ENCODE data around the gene MIER2. TPM values are rescaled to one million over a fixed set of nuclear protein-coding genes. Genes with fewer than 3 reads are reported as not detected.

The MIER2 gene
- total and polyA plus RNA-seq, 2 donors (not counting 1 experiment from before 2014, with no cell fraction given), result 10.5 to 19.7 TPM

- Histone ChIP-seq H3K4me2 (replicated peaks; ENCODE audit: low read depth, low read length, poor library complexity, severe bottlenecking) (peak overlapping the region; percentile 58), H2AFZ (ENCODE audit: insufficient read depth, low read depth, low read length, poor library complexity, severe bottlenecking) (peak overlapping the region; percentile 46), H3K27me3 (replicated peaks in 1 of 4; ENCODE audit: control extremely low read depth in 1 of 4, control insufficient read depth in 3 of 4, insufficient read depth in 4 of 4, low read length in 3 of 4) (peaks cover 0 to 46% (median 25%) of the 10 kb centered on the region in 4 experiments), H3K4me3 (ENCODE audit: control extremely low read depth in 1 of 5, extremely low read depth in 1 of 5, insufficient read depth in 1 of 5, low read depth in 2 of 5, low read length in 4 of 5) (no peak overlapping the region), H3K36me3 (replicated peaks in 1 of 2; ENCODE audit: control extremely low read depth in 1 of 2, control insufficient read depth in 1 of 2, extremely low read depth in 1 of 2, insufficient read depth in 2 of 2, low read length in 1 of 2) (no peaks in the 10 kb centered on the region), H4K20me1 (ENCODE audit: control insufficient read depth, insufficient read depth, low read length, poor library complexity, severe bottlenecking) (no peaks in the 10 kb centered on the region), H3K9ac (ENCODE audit: low read length) (no peak overlapping the region), H3K4me1 (ENCODE audit: control insufficient read depth in 2 of 2, insufficient read depth in 2 of 2, low read length in 2 of 2) (peaks cover 10 to 20% of the 10 kb centered on the region in 2 donors), H3K9me3 (ENCODE audit: control extremely low read depth in 1 of 3, control insufficient read depth in 2 of 3, insufficient read depth in 1 of 3, low read length in 2 of 3) (peaks cover 0 to 20% (median 0%) of the 10 kb centered on the region in 3 donors), H3K27ac (ENCODE audit: low read length in 2 of 2) (no peak overlapping the region), H3K79me2 (ENCODE audit: control insufficient read depth, insufficient read depth, low read length) (no peaks in the 10 kb centered on the region)
- peak; percentile 52 for DNase-seq
- ChIA-PET CTCF (interaction anchor here (0.5 to 2.2 kb wide), 3 partner anchors 211 to 383 kb away, joined by 3 to 7 read pairs (median 3); no protein-coding TSS in a partner anchor), POLR2A (no interaction called here)
- ATAC-seq (ENCODE audit: low read depth), result peak; percentile 63
- peaks cover 10% of the 10 kb centered on the region for H3K4me1 Mint-ChIP-seq
- TF ChIP-seq, protein P1, sequence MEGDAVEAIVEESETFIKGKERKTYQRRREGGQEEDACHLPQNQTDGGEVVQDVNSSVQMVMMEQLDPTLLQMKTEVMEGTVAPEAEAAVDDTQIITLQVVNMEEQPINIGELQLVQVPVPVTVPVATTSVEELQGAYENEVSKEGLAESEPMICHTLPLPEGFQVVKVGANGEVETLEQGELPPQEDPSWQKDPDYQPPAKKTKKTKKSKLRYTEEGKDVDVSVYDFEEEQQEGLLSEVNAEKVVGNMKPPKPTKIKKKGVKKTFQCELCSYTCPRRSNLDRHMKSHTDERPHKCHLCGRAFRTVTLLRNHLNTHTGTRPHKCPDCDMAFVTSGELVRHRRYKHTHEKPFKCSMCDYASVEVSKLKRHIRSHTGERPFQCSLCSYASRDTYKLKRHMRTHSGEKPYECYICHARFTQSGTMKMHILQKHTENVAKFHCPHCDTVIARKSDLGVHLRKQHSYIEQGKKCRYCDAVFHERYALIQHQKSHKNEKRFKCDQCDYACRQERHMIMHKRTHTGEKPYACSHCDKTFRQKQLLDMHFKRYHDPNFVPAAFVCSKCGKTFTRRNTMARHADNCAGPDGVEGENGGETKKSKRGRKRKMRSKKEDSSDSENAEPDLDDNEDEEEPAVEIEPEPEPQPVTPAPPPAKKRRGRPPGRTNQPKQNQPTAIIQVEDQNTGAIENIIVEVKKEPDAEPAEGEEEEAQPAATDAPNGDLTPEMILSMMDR (IDR thresholded peaks at IDR 0.05), result peak; percentile 79
- TF ChIP-seq EZH2 (IDR thresholded peaks at IDR 0.05; ENCODE audit: borderline replicate concordance, insufficient read depth, low read depth, low read length, poor library complexity, severe bottlenecking), result no peak
- no peaks in the 10 kb centered on the region for H3K9me3 Mint-ChIP-seq (ENCODE audit: insufficient read depth)
- H3K27me3 Mint-ChIP-seq, result peaks cover 38% of the 10 kb centered on the region
- H3K4me3 Mint-ChIP-seq, result peak overlapping the region; percentile 41
- intact Hi-C loops (cut with micrococcal nuclease), result no loop called here
- 18% methylated on average over 35 of the region's 38 CpGs for WGBS (ENCODE audit: insufficient coverage)
- H3K27ac Mint-ChIP-seq, result no peak overlapping the region
Observed at GRCh38 chr19:294946-295686, 49.5 kb downstream of the MIER2 start.

- Mint-ChIP-seq H3K27ac (no peak overlapping the region), H3K4me3 (peak overlapping the region; percentile 41), H3K27me3 (peaks cover 40% of the 10 kb centered on the region), H3K4me1 (peaks cover 12% of the 10 kb centered on the region), H3K9me3 (ENCODE audit: insufficient read depth) (no peaks in the 10 kb centered on the region)
- Histone ChIP-seq H3K9ac (ENCODE audit: low read length) (no peak overlapping the region), H3K4me1 (ENCODE audit: control insufficient read depth in 2 of 2, insufficient read depth in 2 of 2, low read length in 2 of 2) (peaks cover 11 to 22% of the 10 kb centered on the region in 2 donors), H2AFZ (ENCODE audit: insufficient read depth, low read depth, low read length, poor library complexity, severe bottlenecking) (peak overlapping the region; percentile 46), H3K36me3 (replicated peaks in 1 of 2; ENCODE audit: control extremely low read depth in 1 of 2, control insufficient read depth in 1 of 2, extremely low read depth in 1 of 2, insufficient read depth in 2 of 2, low read length in 1 of 2) (no peaks in the 10 kb centered on the region), H3K4me3 (ENCODE audit: control extremely low read depth in 1 of 5, extremely low read depth in 1 of 5, insufficient read depth in 1 of 5, low read depth in 2 of 5, low read length in 4 of 5) (no peak overlapping the region), H3K27me3 (replicated peaks in 1 of 4; ENCODE audit: control extremely low read depth in 1 of 4, control insufficient read depth in 3 of 4, insufficient read depth in 4 of 4, low read length in 3 of 4) (peaks cover 0 to 50% (median 25%) of the 10 kb centered on the region in 4 experiments), H3K27ac (ENCODE audit: low read length in 2 of 2) (no peak overlapping the region), H4K20me1 (ENCODE audit: control insufficient read depth, insufficient read depth, low read length, poor library complexity, severe bottlenecking) (no peaks in the 10 kb centered on the region), H3K9me3 (ENCODE audit: control extremely low read depth in 1 of 3, control insufficient read depth in 2 of 3, insufficient read depth in 1 of 3, low read length in 2 of 3) (peaks cover 0 to 24% (median 0%) of the 10 kb centered on the region in 3 donors), H3K79me2 (ENCODE audit: control insufficient read depth, insufficient read depth, low read length) (no peaks in the 10 kb centered on the region), H3K4me2 (replicated peaks; ENCODE audit: low read depth, low read length, poor library complexity, severe bottlenecking) (peak overlapping the region; percentile 58)
- intact Hi-C loops (cut with micrococcal nuclease), result no loop called here
- POLR2A ChIA-PET, result no interaction called here
- WGBS (ENCODE audit: insufficient coverage), result 19% methylated on average over 29 of the region's 29 CpGs
- ATAC-seq (ENCODE audit: low read depth), result no peak
- TF ChIP-seq, protein P1 (IDR thresholded peaks at IDR 0.05), result no peak
- TF ChIP-seq EZH2 (IDR thresholded peaks at IDR 0.05; ENCODE audit: borderline replicate concordance, insufficient read depth, low read depth, low read length, poor library complexity, severe bottlenecking), result no peak
- DNase-seq, result no peak
- CTCF ChIA-PET, result interaction anchor here (1.0 kb wide), 1 partner anchor 212 kb away, joined by 3 read pairs; no protein-coding TSS in a partner anchor
Observed at GRCh38 chr19:294341-294945, 50.2 kb downstream of the MIER2 start.

Data from B cell (primary cell).